Ammon's horn (tissue), 1 donor: ENCODE data around the gene ALKBH6.
A peak's percentile ranks its signal among the peaks of the same experiment; 100 is the strongest.
"Not testable (repeated sequence)": the region's sequence is repeated elsewhere in the genome, so short reads cannot be mapped to it uniquely, and the experiment has no call there.

Source experiments
- DNase-seq: peaks from one replicate; pipeline ENCODE4 v3.0.0-alpha.2; 2016; ENCODE audit warnings: low spot score

The ALKBH6 gene

GRCh38 chr19:35992907-35993765 is 20.9 kb downstream of the ALKBH6 start:
- no peak for DNase-seq

GRCh38 chr19:35991731-35992450 is 22.1 kb downstream of the ALKBH6 start:
- DNase-seq: no peak

- no peak for DNase-seq
Observed at GRCh38 chr19:35990771-35991730, 23.0 kb downstream of the ALKBH6 start.

DNA sequence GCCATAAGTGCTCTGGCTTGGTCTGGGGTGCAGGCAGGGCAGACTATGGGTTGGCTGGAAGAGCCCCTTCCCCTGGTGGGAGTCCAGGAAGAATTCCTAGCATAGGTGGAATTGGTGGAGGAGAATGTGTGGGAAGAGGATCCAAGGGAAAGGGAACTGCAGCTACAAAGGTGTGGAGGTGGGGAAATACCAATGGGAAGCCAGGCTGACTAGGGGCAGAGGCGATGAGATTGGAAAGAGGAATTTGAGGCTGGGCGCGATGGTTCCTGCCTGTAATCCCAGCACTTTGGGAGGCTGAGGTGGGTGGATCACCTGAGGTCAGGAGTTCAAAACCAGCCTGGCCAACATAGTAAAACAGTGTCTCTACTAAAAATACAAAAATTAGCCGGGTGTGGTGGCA is 23.9 kb downstream of the ALKBH6 start:
- DNase-seq: no peak

DNA sequence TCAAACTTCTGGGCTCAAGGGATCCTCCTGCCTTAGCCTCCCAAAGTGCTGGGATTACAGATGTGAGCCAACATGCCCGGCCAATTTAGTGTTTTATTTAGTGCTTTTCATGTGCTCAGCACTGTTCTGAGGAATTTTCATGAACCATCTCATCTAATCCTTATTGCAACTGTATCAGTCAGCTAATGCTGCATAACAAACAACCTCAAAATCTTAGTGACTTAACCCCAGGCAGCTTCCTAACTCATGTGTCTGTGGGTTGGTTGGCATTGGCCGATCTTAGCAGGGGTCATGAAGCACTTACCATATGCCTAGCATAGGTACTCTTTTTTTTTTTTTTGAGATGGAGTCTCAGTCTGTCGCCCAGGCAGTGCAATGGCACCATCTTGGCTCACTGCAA is 25.2 kb downstream of the ALKBH6 start:
- no peak for DNase-seq

GRCh38 chr19:35987571-35987896 is 26.5 kb downstream of the ALKBH6 start:
- DNase-seq: no peak

- peak; percentile 55 for DNase-seq
Observed at GRCh38 chr19:35986664-35987570, 27.1 kb downstream of the ALKBH6 start.

GRCh38 chr19:35986111-35986510 is 27.9 kb downstream of the ALKBH6 start:
- DNase-seq: no peak

DNA sequence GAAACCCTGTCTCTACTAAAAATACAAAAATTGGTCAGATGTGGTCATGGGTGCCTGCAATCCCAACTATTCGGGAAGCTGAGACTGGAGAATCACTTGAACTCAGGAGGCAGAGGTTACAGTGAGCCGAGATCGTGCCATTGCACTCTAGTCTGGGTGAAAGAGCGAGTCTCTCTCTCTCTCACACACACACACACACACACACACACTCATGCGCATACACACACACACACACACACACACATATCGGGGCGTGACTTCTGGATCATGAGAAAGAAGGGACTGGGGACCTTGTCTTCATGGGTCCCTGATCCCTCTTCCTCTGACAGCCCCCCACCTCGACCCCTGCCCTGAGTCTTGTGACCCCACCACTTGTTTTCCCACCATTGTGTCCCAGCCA is 30.8 kb downstream of the ALKBH6 start:
- DNase-seq: no peak

- DNase-seq: not testable (repeated sequence)
Observed at GRCh38 chr19:35980997-35981396, 33.0 kb downstream of the ALKBH6 start.

GRCh38 chr19:35978832-35979365 is 35.1 kb downstream of the ALKBH6 start:
- DNase-seq: no peak

DNA sequence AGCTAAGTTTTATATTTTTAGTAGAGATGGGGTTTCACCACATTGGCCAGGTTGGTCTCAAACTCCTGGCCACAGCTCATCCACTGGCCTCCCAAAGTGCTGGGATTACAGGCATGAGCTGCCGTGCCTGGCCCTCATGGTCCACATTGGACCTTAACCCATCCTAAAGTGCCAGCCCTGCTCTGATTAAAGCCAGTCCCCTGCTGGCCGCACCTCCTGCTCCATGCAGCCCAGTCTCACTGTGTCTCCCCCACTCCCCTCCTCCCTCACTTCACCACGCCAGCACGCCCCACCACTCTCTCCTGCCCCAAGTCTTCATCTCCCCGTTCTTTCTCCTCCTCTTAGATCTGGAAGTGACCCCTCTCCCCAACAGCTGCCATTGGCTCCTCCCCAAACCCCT is 35.7 kb downstream of the ALKBH6 start:
- no peak for DNase-seq

- no peak for DNase-seq
Observed at GRCh38 chr19:35977446-35978222, 36.4 kb downstream of the ALKBH6 start.

- DNase-seq: no peak
Observed at GRCh38 chr19:35975608-35976214, 38.3 kb downstream of the ALKBH6 start.

- no peak for DNase-seq
Observed at GRCh38 chr19:35973487-35973886, 40.5 kb downstream of the ALKBH6 start.

DNA sequence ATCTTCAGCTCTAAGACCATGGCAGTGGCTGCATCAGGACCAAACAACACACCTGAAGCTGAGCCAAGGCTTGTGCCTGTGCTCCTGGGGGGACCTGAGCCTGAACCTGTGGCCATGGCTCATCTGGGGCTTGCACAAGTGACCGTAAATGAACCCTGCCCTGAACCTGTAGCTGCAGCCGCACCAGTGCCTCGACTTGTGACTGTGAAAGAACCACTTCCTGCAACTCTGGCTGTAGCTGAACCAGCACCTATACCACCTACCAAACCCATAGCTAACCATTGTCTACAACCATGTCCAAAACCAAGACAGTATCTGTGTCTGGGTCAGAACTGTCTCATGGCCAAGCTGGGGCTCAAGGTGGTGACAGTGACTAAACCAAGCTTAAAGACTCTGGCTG is 47.2 kb downstream of the ALKBH6 start:
- no peak for DNase-seq

- DNase-seq: no peak
Observed at GRCh38 chr19:35963514-35963913, 50.5 kb downstream of the ALKBH6 start.

DNA sequence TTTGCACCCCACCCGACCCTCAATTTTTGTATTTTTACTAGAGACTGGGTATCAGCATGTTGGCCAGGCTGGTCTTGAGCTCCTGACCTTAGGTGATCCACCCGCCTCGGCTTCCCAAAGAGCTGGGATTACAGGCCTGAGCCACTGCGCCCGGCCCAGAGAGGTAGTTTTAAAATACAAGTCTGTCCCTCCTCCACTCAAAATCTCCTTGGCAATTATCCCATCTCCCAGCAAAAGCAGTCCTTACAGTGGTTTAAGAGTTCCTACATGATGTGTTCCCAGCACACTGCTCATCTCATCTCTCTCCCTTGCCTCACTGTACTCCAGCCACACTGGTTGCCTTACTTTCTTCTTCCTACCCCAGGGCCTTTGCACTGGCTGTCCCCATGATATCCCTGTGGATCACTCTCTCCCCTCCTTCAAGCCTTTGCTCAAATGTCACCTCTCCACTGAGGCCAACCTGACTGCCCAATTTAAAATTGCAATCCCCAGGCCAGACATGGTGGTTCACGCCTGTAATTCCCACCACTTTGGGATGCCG is 53.5 kb downstream of the ALKBH6 start:
- DNase-seq: no peak

GRCh38 chr19:35959968-35960320 is 54.1 kb downstream of the ALKBH6 start:
- DNase-seq: no peak
